ENCODE results near the gene BNC2.

The BNC2 gene

GRCh38 chr9:16453390-16453789, 417.1 kb downstream of the BNC2 start:
- TF ChIP-seq CTCF (IDR thresholded peaks at IDR 0.05; ENCODE audit: low read depth, low read length): no peak
- no peak overlapping the region for H3K4me3 ChIP-seq (ENCODE audit: low read depth, low read length)

DNA sequence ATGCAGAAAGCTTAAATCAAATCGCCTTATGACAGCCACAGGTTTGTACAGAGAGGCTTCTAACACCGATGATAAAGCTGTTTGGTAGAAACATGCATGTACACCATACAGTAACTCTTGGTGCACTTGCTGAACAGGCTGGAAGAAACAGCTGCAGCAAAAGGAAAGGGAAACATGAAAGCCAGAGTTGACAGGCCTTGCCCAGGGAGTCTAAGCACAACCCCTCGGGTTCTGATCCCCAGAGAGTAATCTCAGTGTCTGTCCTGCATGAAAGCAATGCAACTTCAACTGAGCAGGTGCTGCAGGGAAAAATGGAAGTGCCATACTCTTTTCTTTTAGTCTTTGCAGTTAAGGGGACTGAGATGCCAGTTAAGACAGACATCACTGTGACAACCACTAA, 419.9 kb downstream of the BNC2 start:
- no peak for TF ChIP-seq CTCF (IDR thresholded peaks at IDR 0.05; ENCODE audit: low read depth, low read length)
- H3K4me3 ChIP-seq (ENCODE audit: low read depth, low read length): no peak overlapping the region

DNA sequence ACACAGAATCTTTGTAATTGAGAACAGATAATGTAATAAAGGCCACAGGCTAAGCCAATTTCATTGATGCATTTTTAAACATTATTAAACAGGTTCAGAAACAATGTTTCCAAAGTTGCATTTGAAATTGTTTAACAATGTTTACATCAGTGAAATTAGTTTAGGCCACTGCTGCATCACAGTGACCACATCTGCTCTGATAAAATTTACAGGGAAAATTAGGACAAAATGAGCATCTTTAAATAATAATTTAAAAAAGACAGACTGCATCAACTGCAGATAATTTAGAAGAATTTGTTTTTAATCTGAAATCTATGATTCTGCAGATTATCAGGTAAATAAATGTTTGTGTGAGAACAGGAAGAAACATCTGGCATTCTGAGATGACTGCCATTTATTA, 420.4 kb downstream of the BNC2 start:
- H3K4me3 ChIP-seq (ENCODE audit: low read depth, low read length): no peak overlapping the region

GRCh38 chr9:16449076-16449730, 421.3 kb downstream of the BNC2 start:
- H3K4me3 ChIP-seq (ENCODE audit: low read depth, low read length): no peak overlapping the region
- no peak for TF ChIP-seq CTCF (IDR thresholded peaks at IDR 0.05; ENCODE audit: low read depth, low read length)

More for the DNA sequence above, 420.4 kb downstream of the BNC2 start:
- TF ChIP-seq CTCF (IDR thresholded peaks at IDR 0.05; ENCODE audit: low read depth, low read length): no peak

DNA sequence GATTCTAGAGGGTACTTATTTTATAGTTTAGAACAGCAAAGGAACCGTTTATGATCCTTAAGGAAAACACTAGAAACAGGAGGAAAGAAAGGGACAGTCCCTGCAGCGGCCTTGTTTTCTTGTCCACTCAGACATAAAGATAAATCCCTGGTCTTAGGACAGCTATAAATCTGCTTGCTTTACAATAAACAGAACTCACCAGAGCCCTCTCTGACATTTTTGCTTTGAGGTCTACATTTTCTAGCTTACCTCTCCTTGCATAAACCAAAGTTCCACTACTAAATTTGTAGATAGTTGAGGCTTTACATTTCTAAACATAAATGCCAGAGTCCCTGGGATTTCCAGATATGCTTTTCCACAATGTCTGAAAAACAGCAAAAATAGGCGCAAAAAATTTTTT, 422.5 kb downstream of the BNC2 start:
- no peak for TF ChIP-seq CTCF (IDR thresholded peaks at IDR 0.05; ENCODE audit: low read depth, low read length)
- no peak overlapping the region for H3K4me3 ChIP-seq (ENCODE audit: low read depth, low read length)

DNA sequence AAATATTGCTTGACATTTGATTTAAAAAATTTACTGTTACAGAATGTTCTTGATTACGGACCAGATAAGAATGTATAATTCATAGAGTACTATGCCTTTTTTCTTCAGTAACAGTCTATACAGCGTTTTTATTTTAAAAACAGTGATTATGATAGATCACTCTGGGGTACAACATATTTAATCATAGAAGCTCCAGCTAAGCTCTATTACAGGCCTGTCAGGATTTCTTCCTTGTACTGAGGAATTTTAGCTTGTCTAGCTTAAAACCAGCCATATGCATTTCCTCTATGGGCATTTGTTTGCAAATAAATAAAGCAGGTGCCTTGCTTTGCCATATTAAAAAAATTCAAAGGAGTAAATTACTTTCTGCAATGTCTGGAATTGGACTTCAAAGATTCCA, 423.8 kb downstream of the BNC2 start:
- no peak overlapping the region for H3K4me3 ChIP-seq (ENCODE audit: low read depth, low read length)
- no peak for TF ChIP-seq CTCF (IDR thresholded peaks at IDR 0.05; ENCODE audit: low read depth, low read length)

DNA sequence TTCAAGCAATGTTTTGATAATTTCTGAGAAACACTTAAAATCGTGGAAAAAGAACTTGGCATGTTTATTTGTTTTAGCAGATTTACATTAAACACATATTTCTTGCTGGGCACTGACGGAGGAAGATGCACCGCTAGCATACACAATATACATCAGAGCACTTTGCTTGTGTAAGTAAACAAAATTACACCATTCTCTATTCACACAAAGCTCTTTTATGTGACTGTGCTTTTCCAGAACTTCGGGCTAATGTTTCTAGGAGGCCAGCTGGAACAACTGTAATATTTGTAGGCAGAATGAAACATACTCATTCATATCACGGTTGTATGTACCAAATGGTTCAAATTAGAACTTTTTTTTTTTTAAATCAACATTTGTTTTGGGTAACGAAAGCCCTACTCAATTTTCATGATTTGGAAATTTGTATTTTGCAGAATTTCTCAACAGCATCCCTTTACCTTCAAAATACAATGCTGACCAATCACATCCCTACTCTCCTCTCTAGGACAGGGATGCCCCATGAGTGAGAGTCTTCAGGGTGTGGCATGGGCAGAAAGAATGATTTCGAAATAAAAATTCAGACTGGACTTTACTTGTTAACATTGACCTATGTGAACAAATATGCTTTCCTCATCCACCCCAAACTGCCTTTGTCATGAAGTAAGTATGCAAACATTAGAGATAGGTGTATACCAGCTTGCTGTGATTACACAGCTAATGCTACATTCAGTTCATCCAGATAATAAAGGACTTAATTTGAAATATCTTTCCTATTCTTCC, 425.1 kb downstream of the BNC2 start:
- TF ChIP-seq CTCF (IDR thresholded peaks at IDR 0.05; ENCODE audit: low read depth, low read length): no peak
- H3K4me3 ChIP-seq (ENCODE audit: low read depth, low read length): no peak overlapping the region
